Left lung (tissue), 10 donors: ENCODE measurements around the gene TDRD10. TPM values are rescaled to one million over a fixed set of nuclear protein-coding genes. Genes with fewer than 3 reads are reported as not detected.

Experiments
- ATAC-seq: fragments of 200-7000 bp; cut with Tn5 transposase; one replicate; pipeline ENCODE4 v1.9.1; 2020; ENCODE audit warnings: moderate library complexity
- DNase-seq, 4 donors: peaks; one replicate each; pipeline ENCODE4 v3.0.0-alpha.2; 2013 to 2020
- H3K27ac ChIP-seq, 2 donors: fragments of 200-600 bp; sonication (generic) in 1 of 2; one replicate each; pipeline versions ENCODE4 v1.5.0 to v1.8.0; 2020 to 2021
- H3K27me3 ChIP-seq, 2 donors: fragments of 200-600 bp; sonication (generic) in 1 of 2; one replicate each; pipeline versions ENCODE4 v1.5.0 to v1.8.0; 2020 to 2021
- H3K36me3 ChIP-seq, 2 donors: fragments of 200-600 bp; sonication (generic) in 1 of 2; one replicate each; pipeline versions ENCODE4 v1.5.0 to v1.8.0; 2020 to 2021
- H3K4me1 ChIP-seq, 2 donors: fragments of 200-600 bp; one replicate each; pipeline ENCODE4 v1.8.0; 2021
- H3K4me3 ChIP-seq, 2 donors: fragments of 200-600 bp; sonication (generic) in 1 of 2; one replicate each; pipeline versions ENCODE4 v1.5.0 to v1.8.0; 2020 to 2021; ENCODE audit warnings: mild to moderate bottlenecking in 1 of 2
- H3K9me3 ChIP-seq, 2 donors: fragments of 200-600 bp; sonication (generic) in 1 of 2; one replicate each; pipeline versions ENCODE4 v1.5.0 to v1.8.0; 2020 to 2021
- intact Hi-C, 2 donors: fragments of 100-400 bp; cut with DNase I; formaldehyde crosslinking; loops; one replicate each; pipeline versions ENCODE4 v1.11.2 to v1.14.2; 2022
- polyA plus RNA-seq, 6 donors: library from polyadenylated mRNA; unstranded; fragments of 120-200 nt; gene quantifications; one replicate each; pipeline ENCODE4 v1.2.1, GENCODE V29; 2013; ENCODE audit not compliant: insufficient read length in 6 of 6
- total RNA-seq, 2 donors: library from RNA; stranded (reverse); fragmentation: NEBNext Ultra II Directional; extraction: Animal tissue kit (Norgen Biotek cat#: 25700); gene quantifications; one replicate each; pipeline ENCODE4 v1.2.1, GENCODE V29; 2021
- TF ChIP-seq, protein P1 (sequence below), 2 donors: fragments of 200-600 bp; sonication (generic) in 1 of 2; IDR thresholded peaks; one replicate each; pipeline versions ENCODE4 v1.5.0 to v1.8.0; 2021; ENCODE audit warnings: antibody characterized with exemption in 2 of 2
- donor health status: DM: no; HTN: yes; CAD: no.
- donor health status: DM: no; HTN: no; CAD: no.

Gene TDRD10
- total and polyA plus RNA-seq, 8 donors = 3.1 to 5.0 (median 3.6) TPM

DNA sequence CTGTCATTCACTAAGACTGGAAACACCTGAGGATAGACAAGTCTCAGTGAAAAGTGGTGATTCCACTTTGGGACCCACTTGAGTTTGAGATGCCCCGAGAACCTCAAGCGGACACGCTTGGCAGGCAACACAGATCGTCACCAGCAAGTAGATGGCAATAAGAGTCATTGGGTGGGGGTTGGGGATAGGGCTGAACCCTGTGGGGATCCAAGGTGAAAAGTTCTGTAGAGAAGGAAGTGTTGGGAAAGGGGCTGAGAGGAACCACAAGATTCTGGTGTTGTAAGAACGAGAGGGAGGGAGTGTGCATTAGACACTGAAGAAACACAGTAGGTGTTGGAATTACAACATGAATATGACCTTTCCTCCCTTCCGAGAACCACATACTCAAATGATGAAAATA is 45.4 kb upstream of the TDRD10 start:
- H3K36me3 ChIP-seq = peaks cover 0 to 82% of the 10 kb centered on the region in 2 donors
- H3K9me3 ChIP-seq = no peaks in the 10 kb centered on the region
- TF ChIP-seq, protein P1, sequence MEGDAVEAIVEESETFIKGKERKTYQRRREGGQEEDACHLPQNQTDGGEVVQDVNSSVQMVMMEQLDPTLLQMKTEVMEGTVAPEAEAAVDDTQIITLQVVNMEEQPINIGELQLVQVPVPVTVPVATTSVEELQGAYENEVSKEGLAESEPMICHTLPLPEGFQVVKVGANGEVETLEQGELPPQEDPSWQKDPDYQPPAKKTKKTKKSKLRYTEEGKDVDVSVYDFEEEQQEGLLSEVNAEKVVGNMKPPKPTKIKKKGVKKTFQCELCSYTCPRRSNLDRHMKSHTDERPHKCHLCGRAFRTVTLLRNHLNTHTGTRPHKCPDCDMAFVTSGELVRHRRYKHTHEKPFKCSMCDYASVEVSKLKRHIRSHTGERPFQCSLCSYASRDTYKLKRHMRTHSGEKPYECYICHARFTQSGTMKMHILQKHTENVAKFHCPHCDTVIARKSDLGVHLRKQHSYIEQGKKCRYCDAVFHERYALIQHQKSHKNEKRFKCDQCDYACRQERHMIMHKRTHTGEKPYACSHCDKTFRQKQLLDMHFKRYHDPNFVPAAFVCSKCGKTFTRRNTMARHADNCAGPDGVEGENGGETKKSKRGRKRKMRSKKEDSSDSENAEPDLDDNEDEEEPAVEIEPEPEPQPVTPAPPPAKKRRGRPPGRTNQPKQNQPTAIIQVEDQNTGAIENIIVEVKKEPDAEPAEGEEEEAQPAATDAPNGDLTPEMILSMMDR (IDR thresholded peaks at IDR 0.05) = no peak
- peak overlapping the region in 1 of 2 donors; percentile 88 for H3K27ac ChIP-seq
- intact Hi-C loops = no loop called here
- H3K27me3 ChIP-seq = no peaks in the 10 kb centered on the region
- ATAC-seq (peak; percentile 24), DNase-seq (no peak)
- H3K4me3 ChIP-seq = no peak overlapping the region
- peaks cover 0 to 45% of the 10 kb centered on the region in 2 donors for H3K4me1 ChIP-seq

DNA sequence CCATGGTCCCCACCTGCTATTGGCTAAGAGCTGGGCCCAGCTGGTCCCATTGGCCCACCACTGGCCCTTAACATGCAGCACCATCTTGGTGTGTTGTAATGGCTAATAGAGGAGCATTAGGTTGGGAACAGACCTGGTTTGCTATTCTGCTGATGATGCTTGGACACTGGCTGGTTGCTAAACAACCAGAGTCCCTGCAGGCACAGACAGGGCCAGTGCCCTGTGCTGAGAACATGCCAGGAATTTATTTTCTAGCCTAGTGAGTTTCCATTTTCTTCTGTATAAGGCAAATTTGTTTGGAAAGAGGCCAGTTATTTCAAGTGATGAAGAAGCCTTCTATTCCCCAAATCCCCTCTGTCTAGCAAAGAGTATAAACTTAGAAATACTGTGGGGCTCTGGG is 42.9 kb upstream of the TDRD10 start:
- ATAC-seq = no peak
- no peak overlapping the region for H3K4me3 ChIP-seq
- TF ChIP-seq, protein P1 (IDR thresholded peaks at IDR 0.05) = no peak
- H3K27ac ChIP-seq = no peak overlapping the region
- H3K4me1 ChIP-seq = peaks cover 5 to 50% of the 10 kb centered on the region in 2 donors
- H3K9me3 ChIP-seq = no peaks in the 10 kb centered on the region
- intact Hi-C loops = no loop called here
- peak in 1 of 4 donors; percentile 5 for DNase-seq
- no peaks in the 10 kb centered on the region for H3K27me3 ChIP-seq
- peaks cover 0 to 66% of the 10 kb centered on the region in 2 donors for H3K36me3 ChIP-seq

DNA sequence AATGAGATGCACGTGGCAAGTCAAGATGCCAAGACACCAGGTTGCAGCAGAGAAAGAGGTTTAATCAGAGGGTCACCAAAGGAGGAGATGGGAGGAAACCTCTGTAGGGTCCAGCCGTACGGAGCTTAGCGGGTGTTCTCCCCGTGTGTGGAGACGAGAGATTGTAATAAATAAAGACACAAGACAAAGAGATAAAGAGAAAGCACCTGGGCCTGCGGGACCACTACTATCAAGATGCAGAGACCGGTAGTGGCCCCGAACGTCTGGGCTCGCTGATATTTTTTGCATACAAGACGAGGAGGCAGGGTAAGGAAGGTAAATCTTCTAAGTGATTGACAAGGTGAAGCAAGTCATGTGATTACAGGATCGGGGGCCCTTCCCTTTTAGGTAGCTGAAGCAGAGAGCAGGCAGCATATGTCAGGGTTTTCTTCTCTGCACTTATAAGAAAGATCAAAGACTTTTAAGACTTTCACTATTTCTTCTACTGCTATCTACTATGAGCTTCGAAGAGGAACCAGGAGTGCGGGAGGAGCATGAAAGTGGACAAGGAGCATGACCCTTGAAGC is 41.2 kb upstream of the TDRD10 start:
- H3K9me3 ChIP-seq = no peaks in the 10 kb centered on the region
- intact Hi-C loops = no loop called here
- no peak overlapping the region for H3K27ac ChIP-seq
- no peak for ATAC-seq
- DNase-seq = no peak
- H3K27me3 ChIP-seq = no peaks in the 10 kb centered on the region
- H3K4me3 ChIP-seq = no peak overlapping the region
- peaks cover 0 to 65% of the 10 kb centered on the region in 2 donors for H3K36me3 ChIP-seq
- TF ChIP-seq, protein P1 (IDR thresholded peaks at IDR 0.05) = no peak
- H3K4me1 ChIP-seq = peaks cover 5 to 49% of the 10 kb centered on the region in 2 donors

DNA sequence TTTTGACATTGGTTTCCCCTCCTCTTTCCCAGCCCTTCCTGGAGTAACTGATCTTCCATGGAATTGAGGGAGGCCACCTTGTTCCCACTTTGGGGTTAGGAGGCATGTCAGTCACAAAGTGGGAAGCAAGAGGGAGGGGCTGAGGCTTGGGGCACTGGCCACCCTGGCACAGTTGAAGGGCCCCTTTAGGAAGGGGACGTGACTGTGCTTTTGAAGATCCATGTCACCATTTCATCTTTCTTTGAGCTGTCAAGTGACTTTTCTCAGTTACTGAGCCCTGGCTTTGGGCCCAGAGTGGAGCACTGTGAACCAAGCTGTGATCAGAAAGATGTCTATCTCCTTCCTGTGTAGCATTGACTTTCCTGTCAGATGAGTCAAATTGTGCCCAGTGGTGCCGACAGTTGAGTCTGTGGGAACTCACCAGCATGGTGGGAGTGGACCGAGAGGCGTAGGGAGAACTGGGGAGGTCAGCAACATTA is 38.5 kb upstream of the TDRD10 start:
- peak in 1 of 4 donors; percentile 52 for DNase-seq
- Histone ChIP-seq H3K4me3 (no peak overlapping the region), H3K4me1 (peaks cover 10 to 53% of the 10 kb centered on the region in 2 donors), H3K27ac (peak overlapping the region; percentile 55 to 79), H3K9me3 (no peaks in the 10 kb centered on the region), H3K36me3 (peaks cover 0 to 63% of the 10 kb centered on the region in 2 donors), H3K27me3 (no peaks in the 10 kb centered on the region)
- TF ChIP-seq, protein P1 (IDR thresholded peaks at IDR 0.05) = no peak
- intact Hi-C loops = no loop called here
- peak; percentile 47 for ATAC-seq

DNA sequence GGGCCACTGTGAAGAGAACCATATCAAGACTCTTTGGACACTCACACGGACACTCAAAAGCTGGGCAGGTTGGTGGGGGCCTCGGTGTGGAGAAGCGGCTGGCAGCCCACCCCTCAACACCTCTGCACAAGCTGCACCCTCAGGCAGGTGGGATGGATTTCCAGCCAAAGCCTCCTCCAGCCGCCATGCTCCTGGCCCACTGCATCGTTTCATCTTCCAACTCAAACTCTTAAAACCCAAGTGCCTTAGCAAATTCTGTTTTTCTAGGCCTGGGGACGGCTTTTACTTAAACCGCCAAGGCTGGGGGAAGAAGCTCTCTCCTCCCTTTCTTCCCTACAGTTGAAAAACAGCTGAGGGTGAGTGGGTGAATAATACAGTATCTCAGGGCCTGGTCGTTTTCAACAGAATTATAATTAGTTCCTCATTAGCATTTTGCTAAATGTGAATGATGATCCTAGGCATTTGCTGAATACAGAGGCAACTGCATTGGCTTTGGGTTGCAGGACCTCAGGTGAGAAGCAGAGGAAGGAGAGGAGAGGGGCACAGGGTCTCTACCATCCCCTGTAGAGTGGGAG is 36.3 kb upstream of the TDRD10 start:
- no peaks in the 10 kb centered on the region for H3K9me3 ChIP-seq
- intact Hi-C loops = no loop called here
- peak overlapping the region; percentile 7 to 11 for H3K27ac ChIP-seq

More for the DNA sequence above, 36.3 kb upstream of the TDRD10 start:
- peak in 1 of 4 donors; percentile 27 for DNase-seq
- Histone ChIP-seq H3K36me3 (peaks cover 0 to 52% of the 10 kb centered on the region in 2 donors), H3K27me3 (no peaks in the 10 kb centered on the region), H3K4me3 (no peak overlapping the region), H3K4me1 (peaks cover 10 to 60% of the 10 kb centered on the region in 2 donors)
- ATAC-seq = no peak
- TF ChIP-seq, protein P1 (IDR thresholded peaks at IDR 0.05) = no peak
